GM21381 (cell line): Measurements from ENCODE around the gene SHQ1.
"Not testable (repeated sequence)": the region's sequence is repeated elsewhere in the genome, so short reads cannot be mapped to it uniquely, and the experiment has no call there.

Experiments used
- ATAC-seq: cut with Tn5 transposase; IDR thresholded peaks from one replicate; pipeline ENCODE4 v1.9.1; 2021; ENCODE audit warnings: mild to moderate bottlenecking, moderate library complexity; ENCODE audit not compliant: unreplicated experiment

Gene SHQ1

DNA sequence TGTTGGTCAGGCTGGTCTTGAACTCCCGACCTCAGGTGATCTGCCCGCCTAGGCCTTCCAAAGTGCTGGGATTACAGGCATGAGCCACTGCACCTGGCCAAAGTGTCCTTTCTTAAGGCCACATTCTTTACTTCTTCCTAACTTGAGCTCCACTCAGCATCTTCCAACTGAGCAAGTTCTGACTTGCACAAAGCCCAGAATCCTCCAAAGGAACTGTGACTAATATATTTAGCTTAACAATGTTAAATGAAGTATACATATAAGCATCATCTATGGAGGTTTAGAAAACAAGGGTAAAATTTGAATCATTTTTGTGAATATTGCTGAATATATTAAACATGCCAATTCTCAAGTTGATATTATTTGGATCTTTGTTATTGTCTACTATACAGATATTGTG lies 93.7 kb downstream of the SHQ1 start:
- no peak for ATAC-seq

DNA sequence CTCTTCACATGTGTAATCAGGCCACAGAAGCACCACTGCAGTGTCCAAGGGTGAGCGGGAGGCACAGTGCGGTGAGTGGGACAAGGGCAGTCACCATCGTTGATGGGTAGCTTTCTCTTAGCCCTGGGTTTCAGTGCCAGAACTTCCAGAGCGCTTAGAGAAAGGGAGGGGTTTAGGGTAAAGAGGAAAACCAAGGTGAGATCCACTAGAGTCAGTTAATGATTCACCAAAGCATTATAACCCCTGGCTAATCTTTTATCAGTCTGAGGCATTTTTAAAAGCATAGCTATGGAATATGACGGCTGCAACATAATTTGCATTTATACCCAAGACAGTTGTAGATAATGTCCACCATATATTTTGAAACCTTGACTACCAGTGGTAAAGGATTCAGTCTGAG lies 94.8 kb downstream of the SHQ1 start:
- no peak for ATAC-seq

DNA sequence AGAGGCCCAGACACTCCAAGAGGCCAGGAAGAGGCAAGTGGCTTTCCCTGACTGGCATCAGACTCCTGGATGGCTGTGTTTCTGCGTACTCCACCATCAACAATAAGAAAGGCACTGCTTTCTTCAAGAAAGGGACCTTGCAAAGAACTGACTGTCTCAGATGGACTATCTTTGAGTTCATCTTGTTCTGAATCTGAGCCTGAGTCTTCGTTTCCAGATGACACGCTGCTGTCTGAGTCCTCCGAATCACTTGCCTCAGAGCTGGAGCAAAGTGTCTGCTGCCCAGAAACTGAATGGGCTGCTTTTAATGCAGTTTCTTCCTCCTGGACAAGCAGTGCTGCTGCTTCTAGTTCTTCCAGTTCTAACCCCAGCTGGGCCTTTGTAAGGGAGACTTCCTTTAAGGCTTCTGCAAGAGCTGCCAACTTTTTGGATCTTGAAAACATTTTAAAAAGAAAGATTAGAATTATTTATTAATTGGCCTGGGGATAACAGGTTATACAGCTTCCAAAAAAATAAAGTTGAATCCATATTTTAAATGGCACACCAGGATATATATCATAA lies 97.8 kb downstream of the SHQ1 start:
- ATAC-seq: no peak

DNA sequence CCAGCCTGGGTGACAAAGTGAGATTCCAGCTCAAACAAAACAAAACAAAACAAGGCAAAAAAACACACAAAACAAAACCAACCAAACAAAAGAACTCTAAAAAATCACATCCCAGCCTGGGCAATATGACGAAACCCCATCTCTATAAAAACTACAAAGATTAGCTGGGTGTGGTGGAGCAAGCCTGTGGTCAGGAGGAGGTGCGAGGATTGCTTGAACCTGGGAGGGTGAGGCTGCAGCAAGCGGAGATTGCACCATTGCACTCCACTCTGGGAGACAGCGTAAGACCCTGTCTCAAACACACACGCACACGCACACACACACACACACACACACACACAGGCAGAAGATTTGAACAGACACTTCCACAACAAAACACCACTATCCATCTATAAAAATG lies 99.6 kb downstream of the SHQ1 start:
- no peak for ATAC-seq

DNA sequence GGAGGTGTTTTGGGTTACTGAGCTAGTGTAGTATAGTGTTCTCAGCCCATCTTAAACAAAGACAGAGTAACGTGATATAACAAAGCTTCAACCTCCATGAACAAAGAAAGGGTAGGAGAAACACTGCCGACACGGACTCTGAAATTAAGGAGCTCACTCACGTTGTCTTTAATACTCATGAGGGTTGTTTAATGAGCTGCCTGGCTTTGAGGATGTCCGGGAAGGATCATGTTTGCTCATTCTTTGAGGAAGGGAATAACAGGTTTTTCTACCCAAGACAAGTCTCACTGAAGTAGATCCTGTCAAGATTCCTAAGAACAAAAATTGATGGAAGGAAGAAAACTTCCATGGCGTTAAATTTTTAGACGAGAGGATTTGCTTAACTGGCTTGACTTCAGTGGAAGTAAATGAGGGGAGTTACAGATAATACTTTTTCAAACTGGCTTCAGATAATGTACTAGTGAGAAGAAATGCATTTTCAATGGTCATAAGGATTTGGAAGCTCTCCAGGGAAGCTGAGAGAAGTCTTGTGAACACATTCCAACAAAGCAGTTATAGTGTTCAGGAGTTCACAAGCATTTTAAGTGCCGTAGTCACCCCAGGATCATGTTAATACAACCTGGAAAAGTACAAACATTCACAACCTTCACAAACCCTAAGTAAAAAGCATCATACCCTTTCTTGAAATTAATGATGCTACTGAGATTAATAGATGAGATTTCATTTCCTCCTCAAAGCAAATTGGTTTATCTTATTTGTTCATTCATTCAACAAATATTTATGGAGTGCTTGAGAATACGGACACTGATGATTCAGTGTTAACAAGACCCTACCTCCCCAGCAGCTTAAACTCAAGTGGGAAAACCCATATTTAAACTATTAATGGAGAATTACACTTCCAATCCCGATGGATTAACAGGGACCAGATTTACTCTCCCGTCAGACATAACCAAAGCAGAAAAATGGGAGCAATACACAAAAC lies 101.5 kb downstream of the SHQ1 start:
- no peak for ATAC-seq

DNA sequence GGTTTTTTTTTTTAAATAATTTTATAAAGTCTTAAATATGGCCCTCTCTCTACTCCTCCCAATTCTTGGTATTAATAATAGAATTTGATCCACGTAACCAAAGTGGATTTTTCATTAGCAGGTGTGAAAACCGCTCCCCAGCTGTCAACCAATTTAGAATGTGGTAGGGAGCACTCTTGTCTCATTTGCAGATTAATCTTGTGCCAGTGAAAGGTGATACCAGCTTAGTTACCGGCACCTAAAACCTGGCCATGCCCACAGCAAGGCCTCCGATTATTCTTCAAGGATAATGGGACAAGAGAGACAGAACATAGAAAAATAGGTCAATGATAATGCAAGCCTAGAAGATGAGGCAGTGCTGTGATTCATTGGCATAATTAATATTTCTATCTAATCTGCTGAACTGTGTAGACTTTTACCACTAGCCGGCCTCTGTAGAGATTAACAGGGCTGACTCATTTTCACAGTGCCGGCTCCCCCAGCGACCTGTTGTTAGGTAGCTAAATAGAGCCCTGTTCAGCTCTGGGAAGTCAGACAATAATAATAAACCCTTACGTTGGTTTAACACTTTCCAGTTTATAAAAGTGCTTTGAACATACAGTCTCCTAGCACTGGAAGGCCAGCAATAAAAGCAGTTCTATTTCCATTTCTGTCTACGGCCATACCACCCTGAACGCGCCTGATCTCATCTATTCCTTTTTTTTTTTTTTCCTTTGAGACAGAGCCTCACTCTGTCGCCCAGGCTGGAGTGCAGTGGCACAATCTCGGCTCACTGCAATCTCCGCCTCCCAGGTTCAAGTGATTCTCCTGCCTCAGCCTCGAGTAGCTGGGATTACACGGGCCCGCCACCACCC lies 102.9 kb downstream of the SHQ1 start:
- no peak for ATAC-seq

DNA sequence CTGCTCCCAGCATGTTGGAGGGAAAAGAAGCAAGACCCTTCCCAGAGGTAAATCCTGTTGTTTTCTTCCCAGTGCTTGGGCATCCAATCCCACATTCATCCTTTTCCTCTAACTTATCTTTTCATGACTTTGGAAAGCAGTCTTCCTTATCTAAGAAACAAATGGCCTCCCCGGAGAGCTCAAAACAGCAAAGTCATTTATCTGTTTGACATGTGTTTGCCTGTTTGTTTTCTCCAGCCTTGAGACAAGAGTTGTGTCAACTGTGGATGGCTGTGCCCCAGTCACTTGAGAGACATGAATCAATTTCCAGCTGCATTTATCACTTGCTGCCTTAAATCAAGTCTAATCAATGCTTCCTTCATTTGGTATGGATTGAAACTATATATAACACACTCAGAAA lies 103.9 kb downstream of the SHQ1 start:
- ATAC-seq: no peak

DNA sequence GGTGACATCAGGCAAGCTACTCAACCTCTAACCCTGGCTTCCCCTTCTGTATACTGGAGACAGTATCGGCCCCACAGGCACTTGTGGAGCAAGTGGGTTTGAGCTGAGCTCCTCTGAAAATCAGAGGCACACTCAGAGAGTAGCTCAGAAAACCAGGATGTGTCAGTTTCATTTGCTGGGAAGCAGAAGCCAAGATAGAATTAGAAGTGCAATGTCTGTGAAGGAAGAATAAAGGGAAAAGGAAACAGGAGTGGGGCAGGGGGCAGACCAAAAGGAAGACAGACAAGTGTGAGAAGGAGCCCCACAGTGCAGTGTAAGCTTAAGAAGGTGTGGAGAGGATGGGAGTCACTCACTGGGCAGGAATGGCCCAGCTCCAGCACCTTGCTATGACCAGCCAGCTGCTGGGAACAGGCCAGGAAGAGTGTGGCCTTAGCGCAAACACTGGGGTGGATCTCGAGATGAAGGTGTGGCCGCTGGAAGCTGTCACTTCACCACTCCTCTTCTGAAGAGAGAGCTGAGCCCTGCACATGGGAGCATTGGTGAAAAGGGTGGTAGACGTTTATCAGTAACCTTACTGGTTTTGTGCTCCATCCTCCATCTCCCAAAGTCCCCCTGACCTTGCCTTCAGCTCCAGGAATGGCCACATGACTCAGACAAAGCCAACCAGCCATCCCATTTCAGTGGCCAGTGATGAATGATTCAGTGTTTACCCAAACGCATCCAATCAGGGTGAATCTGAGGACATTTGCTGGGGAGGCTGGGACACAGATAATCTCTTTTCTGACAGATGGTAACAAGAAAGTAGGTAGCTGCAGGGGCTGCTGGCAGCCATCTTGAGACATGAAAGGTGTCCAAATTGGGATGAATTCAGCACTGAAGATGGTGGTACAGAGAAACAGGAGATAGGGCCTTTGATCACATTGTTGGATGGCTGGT lies 108.4 kb downstream of the SHQ1 start:
- no peak for ATAC-seq

DNA sequence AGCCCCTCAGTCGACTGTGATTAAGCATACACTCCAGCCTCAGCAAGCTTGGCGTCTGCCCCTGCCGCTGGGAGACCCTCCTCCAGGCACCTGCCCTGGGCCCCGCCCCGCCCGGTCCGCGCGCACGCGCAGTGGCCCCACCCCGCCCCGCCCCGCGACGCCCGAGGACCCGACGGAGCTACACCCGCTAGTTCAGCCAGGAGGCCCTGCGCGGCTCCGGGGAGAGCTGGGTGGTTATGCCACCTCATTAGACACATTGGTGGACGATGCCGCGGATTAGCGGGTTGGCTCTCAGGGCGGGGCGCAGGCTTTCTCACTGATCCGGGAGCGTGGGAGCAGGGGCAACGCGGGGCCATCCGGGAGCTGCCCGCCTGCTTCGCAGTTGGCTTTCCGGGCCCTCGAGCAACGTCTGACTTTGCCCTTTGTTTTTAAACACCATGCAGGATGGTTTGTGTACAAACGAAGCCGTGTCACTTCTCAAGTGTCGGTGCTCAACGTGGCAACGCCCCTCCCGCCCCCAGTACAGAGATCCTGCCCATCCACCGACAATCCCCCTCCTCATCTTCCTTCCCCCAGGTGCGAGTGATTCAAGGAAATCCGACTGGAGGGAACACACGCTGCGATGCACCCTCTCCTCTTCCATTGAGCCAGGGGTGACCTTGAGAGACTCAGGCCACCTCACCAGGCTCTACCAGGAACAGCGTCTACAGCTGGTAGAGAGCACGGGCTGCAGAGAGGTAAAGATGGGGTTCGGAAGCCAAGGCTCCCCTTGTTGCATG lies 109.3 kb downstream of the SHQ1 start:
- ATAC-seq: no peak

DNA sequence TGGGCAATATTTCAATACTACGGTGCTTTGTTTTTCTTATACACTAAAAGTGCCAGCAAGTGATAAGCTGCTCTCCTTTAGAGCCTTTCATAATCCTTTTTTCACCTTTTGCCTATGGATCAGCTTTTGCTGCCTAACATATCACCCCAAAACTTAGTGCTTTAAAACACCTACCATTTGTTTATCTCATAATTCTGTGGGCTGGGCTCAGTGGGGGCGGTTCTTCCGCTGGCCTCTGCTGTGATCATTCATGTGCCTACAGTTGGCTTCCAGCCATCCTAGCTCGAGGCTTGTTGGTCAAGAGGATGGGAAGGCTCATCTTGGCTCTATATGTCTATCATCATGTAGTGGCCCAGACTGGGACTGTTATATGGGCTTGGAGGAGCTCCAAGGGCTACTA lies 113.2 kb downstream of the SHQ1 start:
- not testable (repeated sequence) for ATAC-seq

DNA sequence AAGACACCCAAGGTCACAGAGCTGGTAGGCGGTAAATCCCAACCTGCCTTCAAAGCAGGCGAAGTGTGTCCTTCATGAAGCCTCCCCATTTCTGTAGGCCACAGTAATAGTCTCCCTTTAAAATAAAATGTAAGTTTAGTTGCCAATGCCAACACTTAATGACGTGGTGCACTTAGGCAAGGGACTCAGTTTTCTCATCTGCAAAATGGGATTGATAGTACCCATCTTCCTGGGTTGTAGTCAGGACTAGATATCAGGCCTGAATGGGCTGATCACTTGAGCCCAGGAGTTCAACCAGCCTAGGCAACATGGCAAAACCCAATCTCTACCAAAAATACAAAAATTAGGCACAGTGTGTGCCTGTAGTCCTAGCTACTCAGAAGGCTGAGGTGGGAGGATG lies 114.6 kb downstream of the SHQ1 start:
- ATAC-seq: no peak

DNA sequence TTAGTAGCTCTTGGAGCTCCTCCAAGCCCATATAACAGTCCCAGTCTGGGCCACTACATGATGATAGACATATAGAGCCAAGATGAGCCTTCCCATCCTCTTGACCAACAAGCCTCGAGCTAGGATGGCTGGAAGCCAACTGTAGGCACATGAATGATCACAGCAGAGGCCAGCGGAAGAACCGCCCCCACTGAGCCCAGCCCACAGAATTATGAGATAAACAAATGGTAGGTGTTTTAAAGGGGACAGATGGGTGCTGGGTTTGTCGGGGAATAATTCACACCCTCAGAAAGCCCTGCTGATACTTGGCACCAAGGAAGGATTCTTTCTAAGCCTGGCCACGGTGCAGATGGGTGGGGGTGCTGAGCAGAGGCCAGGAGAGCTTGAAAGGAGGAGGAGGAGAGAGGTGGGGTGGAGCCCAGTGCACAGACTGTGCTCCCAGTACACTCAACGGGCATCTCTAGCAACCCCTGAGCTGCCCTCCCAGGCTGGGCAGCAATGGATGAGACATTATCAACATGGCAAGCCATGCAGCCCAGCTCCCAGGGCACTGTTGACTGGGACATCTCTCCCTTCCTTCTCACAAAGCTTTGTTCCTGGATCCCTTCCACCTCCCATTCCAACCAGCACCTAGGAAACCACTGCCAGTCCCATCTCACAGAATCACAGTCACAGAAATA lies 115.4 kb downstream of the SHQ1 start:
- ATAC-seq: not testable (repeated sequence)

DNA sequence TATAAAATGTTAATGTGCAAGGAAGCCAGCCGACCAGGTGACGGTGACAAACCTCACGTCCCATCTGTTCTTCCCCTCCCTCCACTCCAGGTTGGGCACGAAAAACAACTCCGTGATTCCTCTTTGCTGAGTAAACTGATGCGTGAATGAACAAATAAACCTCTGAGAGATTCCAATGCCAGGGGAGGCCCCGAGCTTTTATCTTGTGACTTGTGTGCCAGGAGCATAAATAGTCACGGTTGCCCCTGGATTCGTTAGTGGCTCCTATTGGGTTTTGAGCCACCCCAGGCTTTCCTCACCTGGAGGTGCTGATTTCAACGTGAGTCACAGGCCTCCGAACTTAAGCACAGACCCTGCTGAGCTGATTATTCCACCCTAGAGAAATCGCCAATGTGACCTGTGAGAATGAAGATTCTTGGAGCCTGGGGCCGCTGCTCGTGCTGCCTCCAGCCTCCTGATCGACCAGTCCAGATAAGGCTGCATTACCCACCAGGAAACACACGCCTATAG lies 119.2 kb downstream of the SHQ1 start:
- no peak for ATAC-seq

DNA sequence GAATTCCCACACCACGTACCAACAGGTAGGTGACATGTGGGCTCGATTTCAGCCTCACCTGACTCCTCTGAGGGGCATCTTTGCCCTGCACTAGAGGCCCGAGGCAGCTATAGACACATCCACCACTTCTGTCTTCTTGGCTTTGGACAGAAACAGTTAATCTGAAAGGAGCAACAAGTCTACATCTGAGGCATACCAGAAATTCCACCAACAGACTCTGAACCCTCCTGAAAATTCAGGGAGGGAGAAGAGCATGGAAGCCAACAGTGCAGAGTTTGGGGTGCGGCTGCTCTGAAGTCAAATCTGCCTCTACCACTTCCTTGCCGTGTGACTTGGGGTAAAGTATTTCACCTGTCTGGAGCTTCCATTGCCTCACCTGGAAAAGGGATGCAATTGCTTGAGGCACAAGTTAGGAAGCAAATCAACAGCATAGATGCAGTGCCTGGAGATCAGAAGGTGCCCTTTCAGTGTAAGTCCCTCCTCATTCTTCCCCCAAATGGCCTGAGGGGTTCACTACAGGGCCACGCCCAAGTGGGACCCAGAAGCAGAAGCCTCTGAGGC lies 119.8 kb downstream of the SHQ1 start:
- ATAC-seq: no peak

DNA sequence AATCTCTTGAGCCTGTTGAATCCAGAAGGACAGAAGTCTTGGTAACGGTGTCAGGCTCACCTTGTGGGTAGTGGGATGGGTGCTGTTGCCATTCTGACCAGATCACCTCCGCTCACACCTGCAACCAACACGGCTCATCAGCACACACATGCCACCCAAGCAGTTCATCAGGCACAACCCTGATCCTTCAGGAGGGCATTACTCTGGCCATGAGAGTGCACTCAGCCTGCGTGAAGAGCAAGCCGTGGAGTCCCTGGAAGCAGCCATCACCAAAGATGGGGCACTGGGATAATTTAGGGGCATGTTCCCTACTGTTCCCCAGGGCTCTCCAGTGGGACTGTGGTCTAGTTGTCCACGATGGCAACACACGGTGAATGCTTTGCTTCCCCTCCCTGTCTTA lies 120.5 kb downstream of the SHQ1 start:
- no peak for ATAC-seq

DNA sequence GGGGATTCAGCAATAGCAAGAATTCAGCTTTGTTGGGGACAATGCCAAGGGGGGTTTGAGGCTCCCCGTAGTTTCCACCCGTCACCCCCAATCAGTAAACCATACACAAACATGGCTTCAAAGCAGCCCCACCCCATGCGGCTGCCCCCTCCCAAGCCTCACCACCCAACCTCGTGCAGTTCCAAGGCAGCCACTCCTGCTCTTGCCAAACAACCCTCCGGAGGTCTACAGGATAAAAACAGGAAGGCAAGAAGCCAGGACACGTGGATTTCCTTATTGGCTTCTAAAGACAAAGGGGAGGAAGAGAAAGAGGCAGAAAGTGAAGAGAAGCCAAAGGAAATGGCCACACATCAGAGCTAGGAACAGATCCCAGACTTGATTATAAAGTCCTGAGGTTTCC lies 121.1 kb downstream of the SHQ1 start:
- ATAC-seq: no peak

DNA sequence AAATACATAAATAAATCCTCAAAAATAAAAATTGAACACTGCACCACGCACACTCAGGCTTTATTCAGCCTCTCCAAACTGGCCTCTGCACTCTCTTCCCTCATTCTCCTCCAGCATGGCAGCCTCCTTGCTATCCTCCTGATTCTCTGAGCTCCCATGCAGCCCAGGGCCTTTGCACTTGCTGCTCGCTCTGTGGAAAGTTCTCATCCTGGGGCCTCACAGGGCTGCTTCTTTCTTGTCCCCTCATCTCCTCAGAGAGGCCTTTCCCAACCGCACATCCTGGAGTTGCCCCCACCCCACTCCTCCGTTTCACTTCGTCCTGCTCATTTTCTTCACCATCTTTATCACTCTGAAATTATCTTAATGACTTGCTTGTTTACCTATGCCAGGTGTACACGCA lies 123.0 kb downstream of the SHQ1 start:
- ATAC-seq: no peak

DNA sequence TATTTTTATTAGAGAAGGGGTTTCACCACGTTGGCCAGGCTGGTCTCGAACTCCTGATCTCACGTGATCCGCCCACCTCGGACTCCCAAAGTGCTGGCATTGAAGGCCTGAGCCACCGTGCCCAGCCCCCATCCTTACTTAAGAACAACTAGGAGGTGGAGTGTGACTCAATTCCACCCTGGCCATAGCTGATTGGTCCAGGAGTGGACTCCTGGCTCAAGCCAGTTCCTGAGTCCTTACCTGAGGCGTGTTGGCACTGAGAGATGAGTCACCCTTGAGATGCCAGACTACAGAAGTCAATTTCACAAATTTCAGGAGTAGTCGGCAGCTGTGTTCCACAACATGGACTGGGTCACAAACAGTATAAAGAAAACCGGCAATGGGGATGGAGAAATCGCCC lies 124.2 kb downstream of the SHQ1 start:
- no peak for ATAC-seq
